ENCODE data around the gene KIF5C.

DNA sequence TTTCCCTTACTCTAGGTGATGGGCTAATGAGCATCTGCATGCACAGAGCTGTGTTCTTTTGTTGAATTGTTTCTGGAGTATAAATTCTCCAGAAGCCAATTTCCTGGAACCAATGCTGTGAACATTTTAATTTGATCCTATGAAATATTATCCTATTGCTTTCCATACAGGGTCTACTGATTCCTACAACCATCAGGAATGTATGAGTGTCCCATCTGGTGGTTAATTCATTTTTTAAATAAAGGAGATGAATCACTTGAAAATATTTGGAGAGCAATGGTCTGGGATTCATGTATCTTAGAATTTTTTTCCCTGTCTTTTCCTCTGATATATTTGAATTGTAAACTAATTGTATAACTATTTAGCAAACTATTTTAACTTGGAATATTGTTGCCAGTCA, 14.0 kb downstream of the KIF5C start:
- TF ChIP-seq, protein P1, sequence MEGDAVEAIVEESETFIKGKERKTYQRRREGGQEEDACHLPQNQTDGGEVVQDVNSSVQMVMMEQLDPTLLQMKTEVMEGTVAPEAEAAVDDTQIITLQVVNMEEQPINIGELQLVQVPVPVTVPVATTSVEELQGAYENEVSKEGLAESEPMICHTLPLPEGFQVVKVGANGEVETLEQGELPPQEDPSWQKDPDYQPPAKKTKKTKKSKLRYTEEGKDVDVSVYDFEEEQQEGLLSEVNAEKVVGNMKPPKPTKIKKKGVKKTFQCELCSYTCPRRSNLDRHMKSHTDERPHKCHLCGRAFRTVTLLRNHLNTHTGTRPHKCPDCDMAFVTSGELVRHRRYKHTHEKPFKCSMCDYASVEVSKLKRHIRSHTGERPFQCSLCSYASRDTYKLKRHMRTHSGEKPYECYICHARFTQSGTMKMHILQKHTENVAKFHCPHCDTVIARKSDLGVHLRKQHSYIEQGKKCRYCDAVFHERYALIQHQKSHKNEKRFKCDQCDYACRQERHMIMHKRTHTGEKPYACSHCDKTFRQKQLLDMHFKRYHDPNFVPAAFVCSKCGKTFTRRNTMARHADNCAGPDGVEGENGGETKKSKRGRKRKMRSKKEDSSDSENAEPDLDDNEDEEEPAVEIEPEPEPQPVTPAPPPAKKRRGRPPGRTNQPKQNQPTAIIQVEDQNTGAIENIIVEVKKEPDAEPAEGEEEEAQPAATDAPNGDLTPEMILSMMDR (conservative IDR thresholded peaks at IDR 0.05 in 1 of 2, IDR thresholded peaks at IDR 0.05 in 1 of 2; ENCODE audit: low read depth in 1 of 2, low read length in 2 of 2): no peak
- no peak for TF ChIP-seq EZH2 (IDR thresholded peaks at IDR 0.05; ENCODE audit: low read length, missing control alignments)

All from fibroblast of lung (primary cell).